HPDE6-E6E7 (cell line): Measurements from ENCODE around the gene SPI1.
"Not testable (repeated sequence)": the region's sequence is repeated elsewhere in the genome, so short reads cannot be mapped to it uniquely, and the experiment has no call there.

Experiments used
- DNase-seq: peaks from one replicate; pipeline ENCODE4 v3.0.0; 2011; ENCODE audit warnings: missing footprints; ENCODE audit errors: extremely low spot score

SPI1 gene

GRCh38 chr11:47340980-47341775 lies 37.2 kb downstream of the SPI1 start:
- DNase-seq: no peak

GRCh38 chr11:47340010-47340409 lies 38.3 kb downstream of the SPI1 start:
- no peak for DNase-seq

DNA sequence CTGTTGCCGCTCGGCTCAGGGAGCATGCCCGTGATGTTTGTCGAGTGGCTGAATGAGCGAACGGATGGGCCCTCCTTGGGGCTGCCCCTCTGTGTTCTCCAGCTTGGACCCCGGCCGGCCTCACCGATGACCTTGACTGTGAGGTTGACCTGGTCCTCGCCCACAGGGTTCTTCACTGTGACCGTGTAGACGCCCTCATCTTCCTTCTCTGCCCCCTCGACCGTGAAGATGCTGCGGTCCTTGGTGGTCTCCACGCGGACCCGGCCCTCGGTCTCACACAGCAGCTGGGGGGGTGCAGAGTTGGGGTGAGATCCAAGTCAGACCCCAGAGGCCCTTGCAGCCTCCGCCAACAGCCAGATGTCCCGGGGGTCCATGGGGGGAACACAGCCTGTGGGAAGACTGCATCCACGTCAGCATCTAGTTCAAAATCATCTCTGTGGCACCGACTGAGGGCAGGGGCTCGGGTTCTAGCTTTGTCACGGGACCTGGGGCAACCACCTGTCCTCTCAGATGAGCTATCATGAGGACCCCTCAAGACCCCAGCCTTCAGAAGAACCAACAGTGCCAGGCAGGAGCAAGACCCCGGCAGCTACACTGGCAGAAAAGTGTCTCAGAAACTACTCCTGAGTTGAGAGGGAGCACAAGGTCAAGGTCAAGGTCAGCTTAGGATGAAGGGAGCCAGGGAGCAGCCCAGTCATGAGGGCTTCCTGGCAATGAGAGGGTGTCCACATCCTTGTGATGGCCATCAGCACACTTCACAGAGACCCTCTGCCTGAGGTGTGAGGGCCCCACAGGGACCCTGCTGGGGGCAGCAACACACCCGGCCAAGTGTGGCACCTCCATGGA lies 39.7 kb downstream of the SPI1 start:
- DNase-seq: no peak

GRCh38 chr11:47337229-47337924 lies 41.0 kb downstream of the SPI1 start:
- no peak for DNase-seq

- no peak for DNase-seq
Measured at GRCh38 chr11:47336595-47336994, 41.8 kb downstream of the SPI1 start.

- DNase-seq: no peak
Measured at GRCh38 chr11:47335733-47336132, 42.6 kb downstream of the SPI1 start.

DNA sequence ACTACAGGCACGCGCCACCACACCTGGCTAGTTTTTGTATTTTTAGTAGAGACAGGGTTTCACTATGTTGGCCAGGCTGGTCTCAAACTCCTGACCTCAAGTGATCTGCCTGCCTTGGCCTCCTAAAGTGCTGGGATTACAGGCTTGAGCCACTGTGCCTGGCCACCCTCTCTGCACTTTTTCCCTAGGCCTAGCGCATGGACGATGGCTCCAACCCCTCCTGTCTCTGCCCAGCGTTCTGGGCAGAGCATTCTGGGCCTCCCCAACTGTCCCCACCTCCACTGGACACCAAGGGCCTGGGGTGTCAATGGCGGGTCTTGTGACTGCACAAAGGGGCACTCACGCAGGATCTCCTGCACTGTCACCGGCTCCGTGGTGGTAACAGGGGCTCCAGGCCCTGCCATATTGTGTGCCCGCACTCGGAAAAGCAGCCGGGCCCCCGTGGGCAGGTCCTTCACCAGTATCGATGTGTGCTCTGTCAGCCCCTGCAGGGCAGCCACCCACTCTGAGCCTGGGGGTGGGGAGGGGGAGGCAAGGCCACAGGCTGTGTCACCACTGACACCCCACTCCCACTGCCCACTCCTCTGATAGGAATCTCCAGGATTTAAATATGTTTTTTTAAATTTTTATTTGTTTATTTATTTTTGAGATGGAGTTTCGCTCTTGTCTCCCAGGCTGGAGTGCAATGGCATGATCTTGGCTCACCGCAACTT lies 43.5 kb downstream of the SPI1 start:
- not testable (repeated sequence) for DNase-seq

GRCh38 chr11:47333886-47334443 lies 44.4 kb downstream of the SPI1 start:
- no peak for DNase-seq

DNA sequence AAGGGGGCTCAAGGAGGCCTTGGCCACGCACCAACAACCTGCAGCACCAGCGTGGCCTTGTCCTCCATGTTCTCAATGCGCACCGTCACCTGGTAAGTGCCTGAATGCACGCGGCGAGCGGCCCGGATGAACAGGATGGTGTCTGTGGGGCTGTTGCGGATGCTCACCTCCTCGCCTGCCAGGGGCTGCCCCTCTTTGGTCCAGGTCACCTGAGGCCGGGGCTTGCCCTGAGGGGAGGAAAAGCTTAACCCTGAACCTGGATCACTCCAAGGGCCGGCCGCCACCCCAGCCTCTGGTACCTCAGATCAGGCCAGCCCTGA lies 44.9 kb downstream of the SPI1 start:
- no peak for DNase-seq

- no peak for DNase-seq
Measured at GRCh38 chr11:47332791-47333525, 45.4 kb downstream of the SPI1 start.

DNA sequence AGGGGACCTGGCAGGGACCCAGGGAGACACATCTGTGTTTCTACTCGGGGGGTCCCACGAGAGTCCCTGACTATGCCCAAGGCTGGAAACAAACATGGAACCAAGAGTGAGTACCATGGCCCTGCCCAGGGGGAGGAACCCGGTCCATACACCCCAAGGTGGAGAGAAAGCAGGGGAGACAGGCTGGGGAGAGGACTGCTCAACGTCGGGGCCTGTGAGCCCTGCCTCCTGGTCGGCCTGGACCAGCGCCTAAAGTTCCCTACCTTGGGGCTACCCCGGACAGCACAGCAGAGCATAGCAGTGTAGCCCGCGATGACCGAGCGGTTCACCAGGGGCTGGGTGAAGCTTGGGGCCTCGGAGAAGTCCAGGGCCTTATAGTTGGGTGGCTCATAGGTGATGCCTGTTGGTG lies 46.0 kb downstream of the SPI1 start:
- no peak for DNase-seq

DNA sequence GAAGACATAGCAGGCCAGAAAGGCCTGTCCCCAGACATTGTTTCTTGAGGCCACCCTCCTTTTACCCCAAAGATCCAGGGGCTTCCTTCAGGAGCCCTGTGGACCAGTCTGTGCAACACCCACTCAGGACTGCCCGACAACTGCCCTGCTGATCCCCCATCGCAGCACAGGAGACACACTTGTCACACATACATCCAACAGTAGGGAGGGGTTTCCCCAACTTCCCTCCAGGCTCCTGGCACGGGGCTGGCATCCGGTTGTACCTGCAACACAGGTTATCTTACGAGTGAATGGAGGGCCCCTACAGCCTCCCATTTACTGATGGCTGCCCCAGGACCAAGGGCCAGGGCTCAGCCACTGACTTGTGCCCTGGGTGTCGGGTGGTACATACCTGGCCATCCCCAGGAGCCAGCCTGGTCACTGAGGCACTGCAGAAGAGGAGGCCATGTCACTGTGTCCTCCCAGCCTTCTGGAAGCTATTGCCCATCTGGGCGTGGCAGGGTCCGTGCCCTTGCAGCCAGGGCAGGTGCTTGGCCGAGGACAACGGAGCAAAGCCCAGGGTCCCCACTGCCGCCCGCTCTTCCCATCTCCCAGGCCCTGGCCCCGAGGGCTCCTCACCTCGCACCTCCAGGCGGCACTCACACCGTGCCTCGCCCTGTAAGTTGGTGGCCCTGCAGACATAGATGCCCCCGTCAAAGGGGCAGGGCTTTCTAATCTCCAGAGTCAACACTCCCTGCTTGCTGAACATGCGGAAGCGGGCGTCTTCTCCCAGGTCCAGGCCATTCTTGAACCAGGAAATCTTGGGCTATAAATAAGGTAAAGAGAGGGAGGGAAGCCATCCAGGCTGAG lies 46.7 kb downstream of the SPI1 start:
- no peak for DNase-seq

- DNase-seq: no peak
Measured at GRCh38 chr11:47329987-47330931, 48.1 kb downstream of the SPI1 start.

GRCh38 chr11:47329431-47329986 lies 48.8 kb downstream of the SPI1 start:
- DNase-seq: no peak

DNA sequence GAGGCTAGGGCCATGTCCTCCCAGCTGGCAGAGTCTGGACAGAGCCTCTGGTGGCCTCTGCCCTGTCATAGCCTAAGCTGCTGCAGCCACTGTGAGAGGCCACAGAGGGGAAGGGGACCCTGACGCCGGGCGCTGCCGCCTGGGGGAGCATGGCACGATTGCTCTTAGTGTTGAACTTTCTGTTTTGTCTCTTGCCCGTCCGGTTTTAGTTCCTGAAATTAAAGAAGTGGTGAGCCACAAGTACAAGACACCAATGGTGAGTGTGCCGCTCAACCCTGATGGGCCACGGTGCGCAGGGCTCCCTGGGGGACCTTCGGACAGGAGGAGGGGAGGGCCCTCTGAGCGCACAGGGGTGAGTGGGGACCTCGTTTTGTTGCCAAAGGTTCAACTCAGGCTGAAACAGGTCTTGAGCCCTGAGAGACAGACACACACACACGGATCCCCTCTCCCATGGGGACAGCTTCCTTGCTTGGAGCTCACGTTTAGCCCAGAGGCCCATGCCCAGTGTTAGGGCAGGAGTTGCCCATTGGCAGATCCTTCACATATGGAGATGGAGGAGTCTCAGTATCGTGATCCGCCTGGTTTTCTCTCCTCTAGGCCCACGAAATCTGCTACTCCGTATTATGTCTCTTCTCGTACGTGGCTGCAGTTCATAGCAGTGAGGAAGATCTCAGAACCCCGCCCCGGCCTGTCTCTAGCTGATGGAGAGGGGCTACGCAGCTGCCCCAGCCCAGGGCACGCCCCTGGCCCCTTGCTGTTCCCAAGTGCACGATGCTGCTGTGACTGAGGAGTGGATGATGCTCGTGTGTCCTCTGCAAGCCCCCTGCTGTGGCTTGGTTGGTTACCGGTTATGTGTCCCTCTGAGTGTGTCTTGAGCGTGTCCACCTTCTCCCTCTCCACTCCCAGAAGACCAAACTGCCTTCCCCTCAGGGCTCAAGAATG lies 49.6 kb downstream of the SPI1 start:
- no peak for DNase-seq

GRCh38 chr11:47327949-47328348 lies 50.4 kb downstream of the SPI1 start:
- no peak for DNase-seq

- no peak for DNase-seq
Measured at GRCh38 chr11:47327025-47327424, 51.3 kb downstream of the SPI1 start.
